ENCODE results near the gene OR13C3. TPM values are rescaled to one million over a fixed set of nuclear protein-coding genes. Genes with fewer than 3 reads are reported as not detected.

Gene OR13C3
- total RNA-seq, 2 experiments from 2014 or later: not detected

GRCh38 chr9:104575456-104575855 lies 38.8 kb upstream of the OR13C3 start:
- Mint-ChIP-seq H3K4me3 (no peak overlapping the region), H3K9me3 (peaks cover 18% of the 10 kb centered on the region), H3K27me3 (no peaks in the 10 kb centered on the region), H3K27ac (no peak overlapping the region), H3K36me3 (ENCODE audit: low read depth) (no peaks in the 10 kb centered on the region), H3K4me1 (ENCODE audit: low read depth) (no peaks in the 10 kb centered on the region)
- intact Hi-C loops (cut with DNase I, micrococcal nuclease): no loop called here
- ChIA-PET CTCF (no interaction called here), POLR2A (no interaction called here)
- peaks cover 0 to 3% of the 10 kb centered on the region in 2 experiments for H3K9me3 ChIP-seq (ENCODE audit: control insufficient read depth in 1 of 2, insufficient read depth in 1 of 2, low read length in 2 of 2)
- DNase-seq (no peak), ATAC-seq (ENCODE audit: poor library complexity) (no peak)
- H3K4me3 ChIP-seq (ENCODE audit: low read length): no peak overlapping the region
- no peaks in the 10 kb centered on the region for H3K27me3 ChIP-seq (ENCODE audit: control insufficient read depth in 1 of 2, insufficient read depth in 2 of 2, low read length in 2 of 2)
- H3K27ac ChIP-seq (ENCODE audit: low read depth in 1 of 2, low read length in 2 of 2): no peak overlapping the region
- no peaks in the 10 kb centered on the region for H3K4me1 ChIP-seq (ENCODE audit: insufficient read depth, low read length)
- TF ChIP-seq CTCF (IDR thresholded peaks at IDR 0.05): no peak
- no peaks in the 10 kb centered on the region for H3K36me3 ChIP-seq (ENCODE audit: insufficient read depth, low read length)

- TF ChIP-seq CTCF (IDR thresholded peaks at IDR 0.05): no peak
- no peaks in the 10 kb centered on the region for H3K4me1 ChIP-seq (ENCODE audit: insufficient read depth, low read length)
- Mint-ChIP-seq H3K9me3 (peaks cover 18% of the 10 kb centered on the region), H3K27ac (no peak overlapping the region), H3K27me3 (no peaks in the 10 kb centered on the region), H3K36me3 (ENCODE audit: low read depth) (no peaks in the 10 kb centered on the region), H3K4me1 (ENCODE audit: low read depth) (no peaks in the 10 kb centered on the region), H3K4me3 (no peak overlapping the region)
- intact Hi-C loops (cut with DNase I, micrococcal nuclease): no loop called here
- DNase-seq (no peak), ATAC-seq (ENCODE audit: poor library complexity) (no peak)
- ChIA-PET CTCF (no interaction called here), POLR2A (no interaction called here)
- H3K36me3 ChIP-seq (ENCODE audit: insufficient read depth, low read length): no peaks in the 10 kb centered on the region
- H3K4me3 ChIP-seq (ENCODE audit: low read length): no peak overlapping the region
- H3K9me3 ChIP-seq (ENCODE audit: control insufficient read depth in 1 of 2, insufficient read depth in 1 of 2, low read length in 2 of 2): peaks cover 3 to 5% of the 10 kb centered on the region in 2 experiments
- H3K27me3 ChIP-seq (ENCODE audit: control insufficient read depth in 1 of 2, insufficient read depth in 2 of 2, low read length in 2 of 2): no peaks in the 10 kb centered on the region
- H3K27ac ChIP-seq (ENCODE audit: low read depth in 1 of 2, low read length in 2 of 2): no peak overlapping the region
Observed at GRCh38 chr9:104572612-104573011, 36.0 kb upstream of the OR13C3 start.

- Histone ChIP-seq H3K4me3 (ENCODE audit: low read length) (no peak within 1 kb of the TSS), H3K27ac (ENCODE audit: low read depth in 1 of 2, low read length in 2 of 2) (no peak within 1 kb of the TSS), H3K4me1 (ENCODE audit: insufficient read depth, low read length) (no peaks in the 10 kb centered on the region), H3K36me3 (ENCODE audit: insufficient read depth, low read length) (no peaks in the 10 kb centered on the region), H3K27me3 (ENCODE audit: control insufficient read depth in 1 of 2, insufficient read depth in 2 of 2, low read length in 2 of 2) (no peaks in the 10 kb centered on the region), H3K9me3 (ENCODE audit: control insufficient read depth in 1 of 2, insufficient read depth in 1 of 2, low read length in 2 of 2) (peaks cover 3 to 5% of the 10 kb centered on the region in 2 experiments)
- no peak for ATAC-seq (ENCODE audit: poor library complexity)
- H3K36me3 Mint-ChIP-seq (ENCODE audit: low read depth): no peaks in the 10 kb centered on the region
- DNase-seq: no peak
- no peaks in the 10 kb centered on the region for H3K27me3 Mint-ChIP-seq
- POLR2A ChIA-PET: no interaction called here
- CTCF ChIA-PET: no interaction called here
- no peak within 1 kb of the TSS for H3K27ac Mint-ChIP-seq
- no peak for TF ChIP-seq CTCF (IDR thresholded peaks at IDR 0.05)
- peaks cover 16% of the 10 kb centered on the region for H3K9me3 Mint-ChIP-seq
- intact Hi-C loops (cut with DNase I, micrococcal nuclease): no loop called here
- H3K4me1 Mint-ChIP-seq (ENCODE audit: low read depth): no peaks in the 10 kb centered on the region
- H3K4me3 Mint-ChIP-seq: no peak within 1 kb of the TSS
Observed at GRCh38 chr9:104568868-104569267, 32.2 kb upstream of the OR13C3 start, which contains the start of gene OR13C8. Gene OR13C8 (plus strand): TSS chr9:104569168. CDS start chr9:104569168, 0 bp downstream.
